CD4-positive, alpha-beta T cell treated with Interleukin-12 subunit alpha and Interleukin-12 subunit beta, for 1 hour (primary cell): ENCODE measurements around the gene TMPRSS4.

Source experiments
- DNase-seq: peaks from one replicate; pipeline ENCODE4 v3.0.0-alpha.2; 2020

The TMPRSS4 gene, protein sequence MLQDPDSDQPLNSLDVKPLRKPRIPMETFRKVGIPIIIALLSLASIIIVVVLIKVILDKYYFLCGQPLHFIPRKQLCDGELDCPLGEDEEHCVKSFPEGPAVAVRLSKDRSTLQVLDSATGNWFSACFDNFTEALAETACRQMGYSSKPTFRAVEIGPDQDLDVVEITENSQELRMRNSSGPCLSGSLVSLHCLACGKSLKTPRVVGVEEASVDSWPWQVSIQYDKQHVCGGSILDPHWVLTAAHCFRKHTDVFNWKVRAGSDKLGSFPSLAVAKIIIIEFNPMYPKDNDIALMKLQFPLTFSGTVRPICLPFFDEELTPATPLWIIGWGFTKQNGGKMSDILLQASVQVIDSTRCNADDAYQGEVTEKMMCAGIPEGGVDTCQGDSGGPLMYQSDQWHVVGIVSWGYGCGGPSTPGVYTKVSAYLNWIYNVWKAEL

DNA sequence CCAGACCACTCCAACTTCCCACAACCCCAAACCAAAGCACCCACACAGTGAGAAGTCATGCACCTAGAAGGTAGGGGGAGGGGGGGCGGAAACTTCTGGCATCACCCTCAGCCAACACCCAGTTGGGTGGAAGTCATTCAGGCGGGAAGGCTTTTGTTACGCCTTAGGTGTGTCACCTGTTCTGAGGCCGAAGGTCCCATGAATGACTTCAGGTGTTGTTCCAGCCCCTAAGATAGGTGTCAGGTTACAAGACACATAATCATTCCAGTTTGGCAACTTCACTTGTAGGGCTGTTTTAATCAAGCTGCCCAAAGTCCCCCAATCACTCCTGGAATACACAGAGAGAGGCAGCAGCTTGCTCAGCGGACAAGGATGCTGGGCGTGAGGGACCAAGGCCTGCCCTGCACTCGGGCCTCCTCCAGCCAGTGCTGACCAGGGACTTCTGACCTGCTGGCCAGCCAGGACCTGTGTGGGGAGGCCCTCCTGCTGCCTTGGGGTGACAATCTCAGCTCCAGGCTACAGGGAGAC lies at the start of gene TMPRSS4:
TSS of gene TMPRSS4 (plus strand) at position 325 of the 528 bp plus-strand sequence. CDS start 225 bp downstream, outside the sequence.
- DNase-seq, result no peak

DNA sequence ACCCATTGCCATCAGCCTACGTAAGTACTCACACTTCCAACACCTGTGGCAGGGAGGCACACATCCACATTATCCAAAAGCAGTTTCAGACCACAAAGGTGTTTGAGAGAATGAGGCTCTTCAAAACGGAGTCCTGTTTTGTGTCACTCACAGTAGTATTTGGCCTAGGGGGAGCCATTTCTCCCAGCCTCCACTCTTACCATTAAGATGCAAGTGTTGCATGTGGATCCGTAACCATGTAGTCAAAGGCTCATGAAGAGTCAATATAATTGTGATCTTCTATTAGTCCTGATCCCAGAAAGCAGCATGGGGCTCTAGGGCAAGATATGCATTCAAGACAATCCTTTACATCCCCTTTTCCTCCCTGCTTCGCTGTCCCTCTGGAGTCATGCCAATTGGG lies 49.2 kb upstream of the TMPRSS4 start:
- DNase-seq, result no peak

GRCh38 chr11:118028626-118029025 lies 48.3 kb upstream of the TMPRSS4 start:
- DNase-seq, result no peak

- DNase-seq, result no peak
Observed at GRCh38 chr11:118033443-118033842, 43.4 kb upstream of the TMPRSS4 start.

GRCh38 chr11:118042141-118042540 lies 34.7 kb upstream of the TMPRSS4 start:
- DNase-seq, result no peak

GRCh38 chr11:118042796-118043195 lies 34.1 kb upstream of the TMPRSS4 start:
- no peak for DNase-seq

DNA sequence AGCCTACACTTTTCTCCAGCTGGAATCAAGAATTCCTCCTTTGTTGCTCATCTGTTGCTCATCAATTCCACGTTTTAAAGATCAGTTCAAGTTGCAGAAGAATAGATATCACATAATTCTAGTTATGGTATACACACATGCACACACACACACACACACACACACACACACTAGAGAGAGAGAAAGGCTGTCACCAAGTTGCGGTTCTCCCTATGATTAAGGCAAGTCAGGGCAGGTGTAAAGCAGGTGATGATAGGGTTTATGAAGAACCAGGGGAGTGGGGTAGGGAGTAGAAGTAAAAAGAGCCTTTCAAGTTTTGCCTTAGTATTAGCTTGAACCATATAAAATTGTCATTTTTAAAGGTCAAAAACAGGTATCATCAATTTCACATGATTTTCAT lies 31.7 kb upstream of the TMPRSS4 start:
- peak; percentile 29 for DNase-seq

DNA sequence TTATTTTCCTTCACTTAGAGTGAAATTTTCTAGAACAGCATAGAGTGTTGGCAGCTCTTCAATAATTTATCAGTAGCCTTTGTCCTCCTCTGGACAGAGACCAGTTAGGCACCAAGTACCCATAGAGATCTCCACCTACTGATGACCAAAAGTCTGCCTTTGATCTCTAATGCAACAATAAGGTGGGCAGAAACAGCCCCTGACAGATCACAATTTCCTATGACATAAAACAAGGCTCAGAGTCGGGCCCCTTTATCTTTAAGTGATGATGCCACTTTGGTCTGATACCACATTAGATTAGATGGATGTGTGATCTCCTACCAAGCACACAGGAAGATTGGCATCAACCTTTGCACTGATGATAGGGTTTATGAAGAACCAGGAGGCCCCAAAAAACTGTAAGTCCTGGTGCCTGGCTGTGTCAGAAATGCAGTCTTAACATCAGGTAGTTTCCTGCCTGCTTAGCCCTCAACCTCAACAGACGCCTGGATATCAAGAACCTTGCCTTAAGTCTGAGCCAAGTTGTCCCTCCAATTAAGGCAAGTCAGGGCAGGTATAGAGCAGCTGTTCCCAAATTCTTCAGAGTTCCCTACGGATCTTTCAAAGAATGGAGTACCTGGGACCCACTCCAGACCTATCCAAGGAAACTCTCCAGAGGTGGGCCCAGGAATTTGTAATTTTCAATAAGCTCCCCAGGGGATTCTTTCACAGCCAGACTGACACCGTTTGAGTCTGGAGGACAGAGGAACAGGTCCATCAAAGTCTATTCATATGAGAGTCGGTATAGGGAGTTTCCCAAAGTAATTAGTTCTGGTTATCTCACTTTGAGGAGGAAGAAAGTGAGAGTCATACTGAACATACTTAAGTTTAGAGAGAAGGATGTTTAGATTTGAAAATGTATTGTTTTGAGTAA lies 30.6 kb upstream of the TMPRSS4 start:
- DNase-seq, result peak; percentile 68

- DNase-seq, result no peak
Observed at GRCh38 chr11:118046964-118047700, 29.7 kb upstream of the TMPRSS4 start.

DNA sequence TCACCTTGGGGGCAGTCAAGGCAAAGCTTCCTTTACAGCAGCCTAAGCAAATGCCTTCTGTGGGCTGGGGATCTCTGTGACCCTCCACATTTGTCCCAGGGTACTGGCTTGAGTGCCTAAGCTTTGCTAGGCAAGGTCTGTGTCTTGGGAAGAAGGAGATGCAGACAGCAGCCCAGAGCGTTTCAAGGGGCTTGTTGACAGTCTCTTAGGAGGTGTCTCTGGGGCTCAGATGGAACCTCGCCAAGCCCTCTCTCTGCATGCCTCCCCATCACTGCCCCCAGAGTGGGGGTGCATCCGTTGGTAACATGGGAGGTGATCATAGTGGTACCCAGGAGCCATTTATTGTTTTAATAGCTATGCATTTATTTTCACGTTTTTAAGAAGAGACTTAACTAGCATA lies 29.1 kb upstream of the TMPRSS4 start:
- no peak for DNase-seq

DNA sequence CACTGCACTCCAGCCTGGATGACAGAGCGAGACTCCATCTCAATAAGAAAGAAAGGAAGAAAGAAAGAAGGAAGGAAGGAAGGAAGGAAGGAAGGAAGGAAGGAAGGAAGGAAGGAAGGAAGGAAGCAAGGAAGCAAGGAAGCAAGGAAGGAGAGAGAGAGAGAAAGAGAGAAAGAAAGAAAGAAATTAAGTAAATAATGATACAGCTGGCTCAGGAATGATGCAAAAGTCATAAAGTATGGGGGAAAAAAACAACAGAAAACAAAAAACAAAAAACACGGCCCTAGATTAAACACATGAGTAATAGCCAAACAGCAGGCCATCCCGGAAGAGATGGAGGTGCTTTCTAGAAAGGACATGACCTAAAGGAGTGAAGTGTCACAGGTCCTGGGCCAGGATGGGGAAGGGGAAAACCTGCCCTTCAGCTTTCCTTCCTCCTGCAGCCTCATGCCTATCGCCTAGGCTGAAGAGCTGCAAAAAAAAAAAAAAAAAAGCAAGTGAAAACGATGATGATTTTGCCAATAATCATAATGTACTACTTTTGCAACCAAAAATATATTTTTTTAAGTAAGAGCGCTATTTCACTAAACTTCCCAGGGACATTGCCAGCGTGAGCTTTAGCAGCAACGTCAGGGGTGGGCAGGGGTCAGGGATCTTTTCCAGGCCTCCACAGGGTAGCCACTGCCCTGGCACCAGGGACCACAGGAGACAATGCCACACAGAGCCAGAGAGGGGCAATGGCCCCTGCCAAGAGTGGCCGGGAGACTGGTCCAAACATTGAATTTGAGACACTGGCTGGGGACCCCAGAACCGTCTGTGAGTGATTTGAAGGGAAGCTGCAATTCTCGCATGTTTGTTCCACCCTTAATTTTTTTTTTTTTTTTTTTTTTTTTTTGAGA lies 28.2 kb upstream of the TMPRSS4 start:
- no peak for DNase-seq

DNA sequence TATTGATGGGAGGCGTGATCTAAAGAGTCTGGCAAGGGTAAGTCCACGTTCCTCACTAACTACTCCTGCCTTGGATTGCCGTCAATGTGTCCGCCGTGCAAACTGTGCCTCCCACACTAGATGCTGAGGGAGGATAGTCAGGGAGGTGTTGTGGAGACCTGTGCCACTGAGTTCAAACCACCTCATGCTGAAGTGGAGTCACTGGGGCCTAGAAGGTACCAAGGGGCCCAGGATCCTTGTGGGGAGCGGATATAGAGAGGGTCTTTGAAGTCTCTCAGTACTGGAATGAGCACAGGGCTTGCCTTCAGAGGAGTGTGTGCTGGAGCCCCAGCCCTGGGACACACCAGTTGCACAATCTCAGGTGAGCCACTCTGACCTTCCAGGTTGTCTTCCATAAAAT lies 27.1 kb upstream of the TMPRSS4 start:
- no peak for DNase-seq

- no peak for DNase-seq
Observed at GRCh38 chr11:118050208-118050891, 26.5 kb upstream of the TMPRSS4 start.

GRCh38 chr11:118051136-118051610 lies 25.7 kb upstream of the TMPRSS4 start:
- DNase-seq, result no peak

DNA sequence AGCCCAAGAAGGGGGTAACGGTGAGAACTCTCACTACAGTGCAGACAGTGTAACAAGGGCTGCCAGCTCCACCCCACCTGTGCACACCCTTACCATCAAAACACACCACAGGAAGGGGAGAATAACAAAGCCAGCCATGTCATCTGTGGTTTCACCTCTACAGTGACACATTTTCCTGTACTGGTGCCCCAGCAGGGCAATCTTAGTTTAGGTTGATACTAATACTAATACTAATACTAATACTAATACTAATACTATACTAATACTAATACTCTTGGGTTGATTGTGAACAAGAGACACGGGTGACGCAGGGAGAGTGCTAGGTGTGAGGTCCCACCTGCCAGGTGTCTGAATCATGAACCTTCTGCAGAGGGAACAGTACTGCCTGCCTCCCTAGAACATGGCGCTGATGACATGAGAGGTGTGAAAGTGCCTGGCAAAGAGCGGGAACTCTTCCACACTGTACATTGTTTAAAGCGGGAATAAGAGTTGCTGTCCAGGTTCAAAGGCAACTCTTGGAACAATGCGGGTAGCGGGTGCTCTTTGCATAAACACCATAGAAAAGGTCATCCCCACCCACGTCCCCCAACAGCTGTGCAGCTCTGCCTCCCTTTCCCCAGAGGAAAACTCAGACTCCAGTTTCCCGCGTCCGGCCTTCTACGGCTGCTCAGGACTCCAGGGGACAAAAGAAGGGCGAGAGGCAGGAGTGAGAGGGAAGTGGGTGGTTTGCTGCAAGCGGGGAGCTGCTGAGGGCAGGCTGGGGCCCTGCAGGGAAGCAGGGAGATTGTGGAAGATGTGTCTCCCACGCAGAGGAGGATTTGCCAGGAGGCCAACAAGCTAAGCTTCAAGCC lies 25.0 kb upstream of the TMPRSS4 start:
- DNase-seq, result peak; percentile 85

GRCh38 chr11:118052581-118053206 lies 24.2 kb upstream of the TMPRSS4 start:
- no peak for DNase-seq

DNA sequence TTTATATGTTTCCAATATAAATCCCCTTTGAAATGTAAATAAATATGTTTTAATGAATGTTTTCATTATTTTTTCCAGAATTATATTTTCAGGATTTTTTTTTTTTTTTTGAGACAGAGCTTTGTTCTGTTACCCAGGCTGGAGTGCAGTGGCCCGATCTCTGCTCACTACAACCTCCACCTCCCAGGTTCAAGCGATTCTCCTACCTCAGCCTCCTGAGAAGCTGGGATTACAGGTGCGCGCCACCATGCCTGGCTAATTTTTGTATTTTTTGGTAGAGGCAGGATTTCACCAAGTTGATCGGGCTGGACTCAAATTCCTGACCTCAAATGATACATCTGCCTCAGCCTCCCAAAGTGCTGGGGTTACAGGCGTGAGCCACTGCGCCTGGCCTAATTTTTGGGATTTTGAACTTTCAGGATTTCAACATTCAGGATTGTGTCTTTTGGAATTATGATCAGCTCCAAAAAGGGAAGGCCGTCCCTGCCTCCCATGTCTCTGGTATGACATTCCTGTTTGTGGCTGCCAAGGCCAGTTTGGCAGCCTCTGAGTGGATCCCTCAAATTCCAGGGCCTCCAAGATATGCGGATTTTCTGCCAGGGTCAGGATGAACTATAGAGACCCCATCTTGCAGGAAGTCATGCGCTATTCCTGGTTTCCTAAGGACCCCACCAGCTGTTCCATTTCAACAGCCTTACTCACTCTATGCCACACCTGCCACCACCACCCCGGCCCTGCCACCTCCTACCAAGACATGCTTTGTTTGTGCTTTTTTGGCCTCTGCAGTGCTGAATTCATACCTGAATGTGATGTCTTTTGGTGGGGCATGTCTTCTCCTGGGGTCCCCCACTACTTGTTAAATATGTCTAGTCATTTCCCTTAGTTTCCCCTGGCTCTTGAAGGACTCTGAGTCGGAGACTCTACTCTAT lies 21.9 kb upstream of the TMPRSS4 start:
- DNase-seq, result no peak

GRCh38 chr11:118055966-118056365 lies 20.9 kb upstream of the TMPRSS4 start:
- DNase-seq, result no peak
